Measurements from ENCODE around the gene FADS2. TPM values are rescaled to one million over a fixed set of nuclear protein-coding genes. Genes with fewer than 3 reads are reported as not detected.

FADS2 gene
- total RNA-seq, 1 donor from 2014 or later = 278 TPM

GRCh38 chr11:61851900-61852295 lies 23.8 kb downstream of the FADS2 start:
- Mint-ChIP-seq H3K36me3 (ENCODE audit: low read depth) (peaks cover 55% of the 10 kb centered on the region), H3K27me3 (no peaks in the 10 kb centered on the region), H3K9me3 (no peaks in the 10 kb centered on the region), H3K4me1 (no peaks in the 10 kb centered on the region), H3K4me3 (no peak overlapping the region), H3K27ac (no peak overlapping the region)
- intact Hi-C loops (cut with micrococcal nuclease) = no loop called here
- DNase-seq = no peak

- H3K27ac Mint-ChIP-seq = no peak overlapping the region
- H3K36me3 Mint-ChIP-seq (ENCODE audit: low read depth) = peaks cover 39% of the 10 kb centered on the region
- DNase-seq = no peak
- intact Hi-C loops (cut with micrococcal nuclease) = no loop called here
- no peak overlapping the region for H3K4me3 Mint-ChIP-seq
- no peaks in the 10 kb centered on the region for H3K4me1 Mint-ChIP-seq
- H3K27me3 Mint-ChIP-seq = no peaks in the 10 kb centered on the region
- no peaks in the 10 kb centered on the region for H3K9me3 Mint-ChIP-seq
These were observed 25.6 kb downstream of the FADS2 start for GRCh38 chr11:61853698-61854169.

GRCh38 chr11:61854206-61854895 lies 26.3 kb downstream of the FADS2 start:
- Mint-ChIP-seq H3K36me3 (ENCODE audit: low read depth) (peaks cover 45% of the 10 kb centered on the region), H3K27me3 (no peaks in the 10 kb centered on the region), H3K9me3 (no peaks in the 10 kb centered on the region), H3K27ac (no peak overlapping the region), H3K4me1 (no peaks in the 10 kb centered on the region), H3K4me3 (no peak overlapping the region)
- intact Hi-C loops (cut with micrococcal nuclease) = no loop called here
- no peak for DNase-seq

GRCh38 chr11:61854966-61855714 lies 27.0 kb downstream of the FADS2 start:
- Mint-ChIP-seq H3K4me3 (no peak overlapping the region), H3K9me3 (no peaks in the 10 kb centered on the region), H3K4me1 (no peaks in the 10 kb centered on the region), H3K36me3 (ENCODE audit: low read depth) (peaks cover 46% of the 10 kb centered on the region), H3K27ac (no peak overlapping the region), H3K27me3 (no peaks in the 10 kb centered on the region)
- no peak for DNase-seq
- intact Hi-C loops (cut with micrococcal nuclease) = no loop called here

- Mint-ChIP-seq H3K27ac (no peak overlapping the region), H3K9me3 (no peaks in the 10 kb centered on the region), H3K27me3 (no peaks in the 10 kb centered on the region), H3K36me3 (ENCODE audit: low read depth) (peaks cover 47% of the 10 kb centered on the region), H3K4me3 (no peak overlapping the region), H3K4me1 (no peaks in the 10 kb centered on the region)
- intact Hi-C loops (cut with micrococcal nuclease) = no loop called here
- DNase-seq = no peak
These were observed 28.0 kb downstream of the FADS2 start for GRCh38 chr11:61855939-61856680.

GRCh38 chr11:61860054-61860903 lies 32.2 kb downstream of the FADS2 start:
- intact Hi-C loops (cut with micrococcal nuclease) = no loop called here
- H3K9me3 Mint-ChIP-seq = no peaks in the 10 kb centered on the region
- H3K4me1 Mint-ChIP-seq = no peaks in the 10 kb centered on the region
- DNase-seq = no peak
- H3K36me3 Mint-ChIP-seq (ENCODE audit: low read depth) = peaks cover 50% of the 10 kb centered on the region
- H3K27ac Mint-ChIP-seq = no peak overlapping the region
- H3K4me3 Mint-ChIP-seq = no peak overlapping the region
- no peaks in the 10 kb centered on the region for H3K27me3 Mint-ChIP-seq

- H3K4me3 Mint-ChIP-seq = no peak overlapping the region
- intact Hi-C loops (cut with micrococcal nuclease) = no loop called here
- DNase-seq = no peak
- no peaks in the 10 kb centered on the region for H3K27me3 Mint-ChIP-seq
- peaks cover 54% of the 10 kb centered on the region for H3K36me3 Mint-ChIP-seq (ENCODE audit: low read depth)
- no peak overlapping the region for H3K27ac Mint-ChIP-seq
- H3K9me3 Mint-ChIP-seq = no peaks in the 10 kb centered on the region
- H3K4me1 Mint-ChIP-seq = no peaks in the 10 kb centered on the region
These were observed 33.5 kb downstream of the FADS2 start for GRCh38 chr11:61861634-61862033.

GRCh38 chr11:61862714-61863547 lies 34.8 kb downstream of the FADS2 start:
- no peaks in the 10 kb centered on the region for H3K9me3 Mint-ChIP-seq
- no peak overlapping the region for H3K27ac Mint-ChIP-seq
- H3K4me1 Mint-ChIP-seq = no peaks in the 10 kb centered on the region
- no peaks in the 10 kb centered on the region for H3K27me3 Mint-ChIP-seq
- intact Hi-C loops (cut with micrococcal nuclease) = no loop called here
- no peak overlapping the region for H3K4me3 Mint-ChIP-seq
- no peak for DNase-seq
- H3K36me3 Mint-ChIP-seq (ENCODE audit: low read depth) = peaks cover 52% of the 10 kb centered on the region

GRCh38 chr11:61863548-61864081 lies 35.5 kb downstream of the FADS2 start:
- DNase-seq = no peak
- H3K36me3 Mint-ChIP-seq (ENCODE audit: low read depth) = peaks cover 52% of the 10 kb centered on the region
- no peaks in the 10 kb centered on the region for H3K4me1 Mint-ChIP-seq
- H3K4me3 Mint-ChIP-seq = no peak overlapping the region
- intact Hi-C loops (cut with micrococcal nuclease) = no loop called here
- no peaks in the 10 kb centered on the region for H3K9me3 Mint-ChIP-seq
- H3K27me3 Mint-ChIP-seq = no peaks in the 10 kb centered on the region
- no peak overlapping the region for H3K27ac Mint-ChIP-seq

- intact Hi-C loops (cut with micrococcal nuclease) = no loop called here
These were observed 37.0 kb downstream of the FADS2 start for GRCh38 chr11:61864814-61865775.

GRCh38 chr11:61866231-61866957 lies 38.3 kb downstream of the FADS2 start:
- H3K4me1 Mint-ChIP-seq = peaks cover 6% of the 10 kb centered on the region
- H3K36me3 Mint-ChIP-seq (ENCODE audit: low read depth) = peaks cover 30% of the 10 kb centered on the region
- H3K27me3 Mint-ChIP-seq = no peaks in the 10 kb centered on the region
- H3K9me3 Mint-ChIP-seq = no peaks in the 10 kb centered on the region
- H3K27ac Mint-ChIP-seq = peak overlapping the region; percentile 8
- no peak overlapping the region for H3K4me3 Mint-ChIP-seq
- DNase-seq = no peak
- intact Hi-C loops (cut with micrococcal nuclease) = no loop called here

More at GRCh38 chr11:61864814-61865775, 37.0 kb downstream of the FADS2 start:
- Mint-ChIP-seq H3K27ac (no peak overlapping the region), H3K4me3 (no peak overlapping the region), H3K27me3 (no peaks in the 10 kb centered on the region), H3K9me3 (no peaks in the 10 kb centered on the region), H3K4me1 (no peaks in the 10 kb centered on the region), H3K36me3 (ENCODE audit: low read depth) (peaks cover 40% of the 10 kb centered on the region)
- DNase-seq = no peak

Data from activated CD4-positive, alpha-beta T cell treated with anti-CD3 and anti-CD28 coated beads, Interleukin-2, amount 10 ng/mL, durations not matched to agents 24 days and 14 days (primary cell).